Tibial nerve (tissue), 4 donors: ENCODE data around the gene RNF113B.

ENCODE experiments used
- EP300 ChIP-seq, 2 donors: sonication (generic); formaldehyde crosslinking; IDR thresholded peaks; one replicate each; pipeline ENCODE4 v1.6.1; 2017; ENCODE audit warnings: antibody characterized with exemption in 2 of 2, mild to moderate bottlenecking in 1 of 2
- POLR2A ChIP-seq, 2 donors: fragments of 450-650 bp; IDR thresholded peaks; one replicate each; pipeline ENCODE4 v1.6.1; 2017; ENCODE audit warnings: antibody characterized with exemption in 2 of 2, mild to moderate bottlenecking in 2 of 2, moderate library complexity in 2 of 2
- TF ChIP-seq, protein P1 (sequence below), 5 experiments: fragments of 200-600 bp in 3 of 5; fragments of 450-650 bp in 2 of 5; sonication (generic) in 3 of 5; IDR thresholded peaks; one replicate each; pipeline ENCODE4 v1.5.1; 2016 to 2019; ENCODE audit warnings: antibody characterized with exemption in 5 of 5, mild to moderate bottlenecking in 3 of 5, moderate library complexity in 2 of 5

GRCh38 chr13:98176777-98177608 is at the start of gene RNF113B:
- TF ChIP-seq EP300 (IDR thresholded peaks at IDR 0.05) (no peak), POLR2A (IDR thresholded peaks at IDR 0.05) (no peak)
- TF ChIP-seq, protein P1, sequence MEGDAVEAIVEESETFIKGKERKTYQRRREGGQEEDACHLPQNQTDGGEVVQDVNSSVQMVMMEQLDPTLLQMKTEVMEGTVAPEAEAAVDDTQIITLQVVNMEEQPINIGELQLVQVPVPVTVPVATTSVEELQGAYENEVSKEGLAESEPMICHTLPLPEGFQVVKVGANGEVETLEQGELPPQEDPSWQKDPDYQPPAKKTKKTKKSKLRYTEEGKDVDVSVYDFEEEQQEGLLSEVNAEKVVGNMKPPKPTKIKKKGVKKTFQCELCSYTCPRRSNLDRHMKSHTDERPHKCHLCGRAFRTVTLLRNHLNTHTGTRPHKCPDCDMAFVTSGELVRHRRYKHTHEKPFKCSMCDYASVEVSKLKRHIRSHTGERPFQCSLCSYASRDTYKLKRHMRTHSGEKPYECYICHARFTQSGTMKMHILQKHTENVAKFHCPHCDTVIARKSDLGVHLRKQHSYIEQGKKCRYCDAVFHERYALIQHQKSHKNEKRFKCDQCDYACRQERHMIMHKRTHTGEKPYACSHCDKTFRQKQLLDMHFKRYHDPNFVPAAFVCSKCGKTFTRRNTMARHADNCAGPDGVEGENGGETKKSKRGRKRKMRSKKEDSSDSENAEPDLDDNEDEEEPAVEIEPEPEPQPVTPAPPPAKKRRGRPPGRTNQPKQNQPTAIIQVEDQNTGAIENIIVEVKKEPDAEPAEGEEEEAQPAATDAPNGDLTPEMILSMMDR (IDR thresholded peaks at IDR 0.05), result no peak
